ENCODE measurements around the gene KAZN.

DNA sequence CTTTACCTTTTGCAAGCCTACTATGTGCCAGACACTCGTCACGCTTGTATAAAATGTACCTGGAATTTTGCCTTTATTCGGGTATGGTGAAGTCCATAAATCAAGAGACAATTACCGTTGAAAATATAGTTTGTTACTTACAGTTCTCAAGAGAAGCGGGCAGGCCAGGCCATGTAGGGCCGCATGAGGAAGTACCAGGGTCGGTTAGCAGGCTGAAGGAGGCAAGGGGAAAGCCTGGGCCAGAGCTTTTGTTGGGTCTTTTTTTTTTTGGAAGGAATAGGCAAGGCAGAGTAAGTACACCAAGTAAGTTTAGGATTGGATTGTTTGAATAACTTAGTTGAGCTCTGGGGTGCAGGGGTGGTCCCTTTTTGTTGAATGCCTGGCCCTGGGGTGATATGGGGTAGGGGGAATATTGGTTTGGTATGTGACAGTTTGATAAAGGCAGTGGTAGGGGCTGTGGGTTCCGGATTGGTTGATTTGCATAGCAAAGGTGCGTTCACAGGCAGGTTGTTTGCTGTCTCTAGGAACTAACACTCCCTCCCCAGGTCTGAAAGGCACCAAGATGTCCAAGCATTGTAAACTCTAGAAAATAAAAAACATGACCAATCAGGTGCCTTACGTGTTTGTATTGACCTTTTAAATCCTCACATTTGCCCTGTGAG, 80.7 kb downstream of the KAZN start:
- TF ChIP-seq, protein P1, sequence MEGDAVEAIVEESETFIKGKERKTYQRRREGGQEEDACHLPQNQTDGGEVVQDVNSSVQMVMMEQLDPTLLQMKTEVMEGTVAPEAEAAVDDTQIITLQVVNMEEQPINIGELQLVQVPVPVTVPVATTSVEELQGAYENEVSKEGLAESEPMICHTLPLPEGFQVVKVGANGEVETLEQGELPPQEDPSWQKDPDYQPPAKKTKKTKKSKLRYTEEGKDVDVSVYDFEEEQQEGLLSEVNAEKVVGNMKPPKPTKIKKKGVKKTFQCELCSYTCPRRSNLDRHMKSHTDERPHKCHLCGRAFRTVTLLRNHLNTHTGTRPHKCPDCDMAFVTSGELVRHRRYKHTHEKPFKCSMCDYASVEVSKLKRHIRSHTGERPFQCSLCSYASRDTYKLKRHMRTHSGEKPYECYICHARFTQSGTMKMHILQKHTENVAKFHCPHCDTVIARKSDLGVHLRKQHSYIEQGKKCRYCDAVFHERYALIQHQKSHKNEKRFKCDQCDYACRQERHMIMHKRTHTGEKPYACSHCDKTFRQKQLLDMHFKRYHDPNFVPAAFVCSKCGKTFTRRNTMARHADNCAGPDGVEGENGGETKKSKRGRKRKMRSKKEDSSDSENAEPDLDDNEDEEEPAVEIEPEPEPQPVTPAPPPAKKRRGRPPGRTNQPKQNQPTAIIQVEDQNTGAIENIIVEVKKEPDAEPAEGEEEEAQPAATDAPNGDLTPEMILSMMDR (IDR thresholded peaks at IDR 0.05 in 8 of 11, conservative IDR thresholded peaks at IDR 0.05 in 3 of 11), result no peak
- no peak for TF ChIP-seq POLR2A (IDR thresholded peaks at IDR 0.05)
- TF ChIP-seq POLR2AphosphoS5 (IDR thresholded peaks at IDR 0.05), result no peak
